Activated CD4-positive, alpha-beta T cell treated with anti-CD3 and anti-CD28 coated beads, Interleukin-2, Interleukin-6, amounts not matched to agents 100 ng/mL and 50 ng/mL, durations not matched to agents 16 hours and 8 hours (primary cell): Measurements from ENCODE around the gene TRPM1.

Experiments
- DNase-seq: peaks from one replicate; pipeline ENCODE4 v3.0.0-alpha.2; 2020

Gene TRPM1

DNA sequence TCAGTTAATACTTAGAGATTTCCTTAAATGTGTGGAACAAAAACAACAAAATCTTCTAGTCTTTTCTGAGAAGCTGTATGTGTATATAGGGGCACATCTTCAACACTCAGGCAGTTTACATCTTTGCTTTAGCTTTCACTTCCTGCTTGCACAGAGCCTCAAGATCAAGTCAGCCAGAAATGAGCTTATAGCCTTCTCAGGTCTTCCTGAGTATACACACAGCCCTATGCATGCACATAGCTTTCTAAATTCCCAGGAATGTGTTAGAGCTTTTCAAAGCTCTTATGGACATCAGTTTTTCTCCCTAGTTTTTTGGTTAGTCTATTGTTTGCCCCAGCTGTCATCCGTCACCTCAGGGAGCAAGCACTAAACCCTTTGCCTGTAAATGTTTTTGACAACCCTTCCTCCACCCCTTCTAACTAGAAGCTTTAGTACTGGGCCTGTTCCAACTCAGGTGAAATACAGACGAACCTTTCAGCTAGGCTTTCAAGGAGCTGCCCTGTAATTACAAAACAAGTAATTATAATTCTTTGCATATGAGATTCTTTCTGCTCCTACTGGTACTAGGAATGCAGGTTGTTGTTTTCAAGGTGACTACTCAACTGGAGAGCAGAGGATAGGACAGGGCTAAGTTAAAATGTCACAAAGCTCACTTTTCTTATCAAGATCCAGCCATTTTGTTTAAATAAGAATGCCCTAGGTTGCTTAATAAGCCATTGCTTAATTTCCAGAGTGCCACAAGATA lies 87.5 kb downstream of the TRPM1 start:
- no peak for DNase-seq

- DNase-seq: no peak
Measured at GRCh38 chr15:31012455-31012854, 89.1 kb downstream of the TRPM1 start.

- no peak for DNase-seq
Measured at GRCh38 chr15:31010036-31010435, 91.5 kb downstream of the TRPM1 start.

GRCh38 chr15:31005660-31006059 lies 95.9 kb downstream of the TRPM1 start:
- DNase-seq: no peak

GRCh38 chr15:31004220-31004733 lies 97.2 kb downstream of the TRPM1 start:
- DNase-seq: peak; percentile 24

DNA sequence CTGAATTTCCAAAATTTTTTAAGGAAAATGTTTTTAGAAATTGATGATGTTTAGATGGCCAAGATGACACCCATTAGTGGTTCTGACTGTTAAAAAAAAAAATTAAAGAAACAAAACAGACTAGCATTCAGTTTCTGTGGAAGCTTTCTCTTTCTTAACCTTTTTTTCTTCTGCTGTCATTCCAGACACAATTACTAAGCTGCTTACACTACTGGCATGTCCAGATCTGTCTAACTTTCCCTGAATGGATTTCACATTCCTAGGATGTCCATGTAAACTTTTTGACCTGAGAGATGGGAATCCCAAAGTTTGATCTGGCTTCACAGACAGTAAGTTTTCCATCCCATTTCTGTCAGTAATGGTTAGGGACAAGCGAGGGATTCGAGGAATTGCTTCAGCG lies 99.8 kb downstream of the TRPM1 start:
- no peak for DNase-seq

GRCh38 chr15:30999729-31000128 lies 101.8 kb downstream of the TRPM1 start:
- DNase-seq: no peak

DNA sequence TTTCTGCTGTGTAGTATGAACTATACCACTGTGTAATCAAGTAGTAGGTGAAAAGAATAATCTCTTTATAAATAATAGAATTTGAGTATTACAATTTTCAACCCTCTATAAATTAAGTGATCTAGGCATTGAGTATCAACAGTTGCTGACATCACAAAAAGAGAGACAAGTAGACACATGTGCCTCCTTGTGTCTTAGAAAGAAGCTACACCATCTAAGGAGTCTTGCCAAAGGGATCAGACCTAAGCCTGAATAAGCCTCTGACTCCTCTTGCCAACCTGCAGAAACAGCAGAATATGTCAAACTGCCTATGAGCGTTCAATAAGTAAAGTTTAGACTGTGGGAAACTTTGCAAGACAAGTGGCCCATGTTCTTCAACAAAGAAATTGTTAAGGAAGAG lies 104.3 kb downstream of the TRPM1 start:
- DNase-seq: no peak

- DNase-seq: no peak
Measured at GRCh38 chr15:30992249-30992864, 109.2 kb downstream of the TRPM1 start.

DNA sequence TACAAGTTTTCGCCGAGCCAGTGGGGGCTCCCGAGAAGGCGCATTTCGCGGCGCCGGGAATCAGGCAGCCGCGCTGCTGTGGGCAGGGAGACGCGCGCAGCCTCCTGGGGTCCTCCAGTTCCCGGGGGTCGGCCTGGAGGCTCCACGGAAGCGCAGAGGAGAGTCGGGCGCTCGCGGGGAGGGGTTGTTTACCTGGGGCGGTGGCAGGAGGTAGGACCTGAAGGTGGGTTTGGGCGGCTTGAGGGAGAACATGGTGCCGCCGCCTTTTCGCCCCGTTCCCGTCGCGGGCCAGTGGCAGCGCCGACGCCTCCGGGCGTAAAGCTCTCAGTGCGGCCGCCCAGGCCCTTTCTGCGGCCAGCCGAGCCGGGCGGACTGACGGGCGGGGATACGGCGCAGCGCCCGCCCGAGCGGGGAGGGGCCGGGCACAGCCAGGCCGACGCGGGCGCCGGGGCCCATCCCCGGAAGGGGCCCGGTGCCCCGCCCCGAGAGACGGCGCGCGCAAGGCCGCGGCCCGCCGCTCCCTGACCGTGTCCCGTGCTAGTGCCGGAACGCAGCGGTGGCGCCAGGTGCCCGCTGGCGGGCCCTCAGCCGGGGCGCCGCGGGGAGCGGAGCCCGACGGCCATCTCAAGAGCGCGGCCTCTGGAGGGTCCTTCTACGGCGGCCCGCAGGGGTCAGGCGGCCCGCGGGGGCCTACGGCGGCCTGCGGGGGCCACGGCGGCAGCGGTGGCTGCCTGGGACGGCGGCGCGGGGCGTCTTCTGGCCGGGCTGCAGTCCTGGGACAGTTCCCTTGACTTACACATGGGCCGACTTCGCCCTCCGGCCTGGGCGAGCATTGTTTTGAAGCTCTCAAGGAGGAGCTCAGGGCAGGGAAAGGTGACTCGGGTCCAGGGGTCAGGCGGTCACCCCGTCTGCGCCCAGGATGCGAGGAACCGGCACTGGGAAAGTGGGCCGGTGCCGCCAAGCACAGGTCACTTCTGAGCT lies 110.0 kb downstream of the TRPM1 start, which contains the start of gene MTMR10:
Gene MTMR10 (minus strand): TSS at position 374 of the 981 bp plus-strand sequence. CDS start 122 bp downstream, at position 252.
- DNase-seq: peak; percentile 82

DNA sequence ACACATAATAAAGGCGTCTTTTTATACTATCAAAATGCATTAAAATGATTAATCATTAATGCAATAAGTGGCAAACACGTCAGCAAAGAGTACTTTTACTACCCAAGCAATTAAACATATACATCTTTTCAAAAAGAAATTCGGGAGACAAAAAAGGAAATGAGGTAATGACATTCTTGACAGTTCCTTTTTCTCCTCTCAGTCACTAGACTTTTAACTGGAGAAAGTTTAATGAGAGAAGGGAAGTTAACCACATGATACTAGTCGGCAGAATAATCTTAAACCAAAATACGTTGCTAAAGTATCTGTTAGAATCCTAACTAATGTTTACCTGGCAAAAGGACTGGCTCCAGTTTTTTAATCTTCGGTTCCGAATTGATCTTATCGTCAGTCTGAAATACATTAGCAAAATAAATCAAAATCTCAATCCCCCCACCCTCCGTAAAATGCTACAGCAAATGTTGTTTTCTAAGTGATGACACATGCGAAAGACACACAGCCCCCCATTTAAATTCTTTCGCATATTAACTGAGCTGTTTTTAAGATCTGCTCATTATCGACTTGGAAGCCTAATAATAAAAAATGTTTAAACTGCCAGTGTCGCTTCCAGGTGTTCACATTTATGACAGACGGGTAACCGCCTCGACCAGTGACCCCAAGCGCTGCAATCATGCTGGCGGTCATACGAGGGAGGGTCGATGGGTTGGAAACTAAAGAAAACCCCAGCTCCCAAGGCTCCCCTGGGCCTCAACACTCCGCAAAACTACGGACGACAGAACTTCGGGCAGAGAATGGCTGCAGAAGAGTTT lies 110.9 kb downstream of the TRPM1 start:
- DNase-seq: no peak

- peak; percentile 16 for DNase-seq
Measured at GRCh38 chr15:30990036-30990435, 111.5 kb downstream of the TRPM1 start.

DNA sequence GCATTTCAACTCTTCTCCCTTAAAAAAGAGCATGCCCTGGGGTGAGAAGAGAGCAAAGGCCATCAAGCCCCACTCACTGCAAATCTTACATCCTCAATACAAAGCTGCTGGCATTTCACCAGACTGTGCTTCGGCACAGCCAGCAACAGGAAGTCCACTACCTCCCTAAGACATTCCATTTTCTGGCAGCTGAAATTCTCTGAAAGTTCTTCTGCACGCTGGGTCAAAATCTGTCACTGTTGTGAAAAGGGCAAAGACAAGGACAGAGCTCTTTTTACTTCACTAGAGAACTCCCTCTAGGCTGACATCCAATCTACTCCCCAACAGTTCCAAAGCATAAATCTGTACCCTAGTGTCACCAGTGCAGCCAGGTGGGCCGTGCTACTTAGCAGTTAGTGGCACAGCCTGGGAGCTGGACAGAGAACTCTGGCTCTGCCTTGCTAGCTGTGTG lies 116.4 kb downstream of the TRPM1 start:
- no peak for DNase-seq

DNA sequence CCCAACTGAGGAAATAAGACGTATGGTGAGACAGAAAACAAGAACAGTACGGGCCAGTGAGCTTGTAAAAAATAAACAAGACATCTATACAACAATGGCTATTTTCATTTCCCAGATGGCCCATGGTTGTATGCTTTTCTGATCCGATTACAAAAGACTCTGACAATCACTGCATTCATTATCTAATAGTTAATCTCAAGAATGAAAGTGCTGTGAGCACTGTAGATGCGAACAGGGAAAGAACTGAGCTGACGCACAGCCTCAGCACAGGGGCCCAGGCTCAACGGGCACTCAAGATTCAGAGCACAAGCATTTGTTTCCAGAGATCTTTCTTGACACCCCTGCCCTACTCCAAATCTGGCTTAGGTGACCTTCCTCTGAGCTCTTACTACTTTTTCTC lies 117.0 kb downstream of the TRPM1 start:
- no peak for DNase-seq

- no peak for DNase-seq
Measured at GRCh38 chr15:30984118-30984517, 117.4 kb downstream of the TRPM1 start.

GRCh38 chr15:30979457-30979856 lies 122.1 kb downstream of the TRPM1 start:
- DNase-seq: no peak

DNA sequence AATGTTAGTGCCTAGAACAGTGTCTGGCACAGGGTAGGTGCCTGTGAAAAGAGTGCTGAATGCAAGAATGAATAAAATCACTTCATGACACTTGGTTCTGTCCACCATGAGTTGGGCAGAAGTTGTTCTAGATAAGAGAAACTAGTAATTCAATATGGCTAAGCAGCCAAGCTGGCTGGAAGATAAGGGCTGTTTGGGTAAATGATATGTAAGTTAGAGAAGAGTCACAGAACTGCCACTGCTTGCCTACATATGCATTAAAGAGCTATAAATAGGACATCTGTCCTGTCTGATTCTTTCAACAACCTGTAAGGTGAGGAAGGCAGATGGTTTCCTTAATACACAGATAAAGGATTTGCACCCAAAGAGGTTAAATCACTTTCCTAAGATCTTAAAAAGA lies 123.2 kb downstream of the TRPM1 start:
- DNase-seq: no peak

DNA sequence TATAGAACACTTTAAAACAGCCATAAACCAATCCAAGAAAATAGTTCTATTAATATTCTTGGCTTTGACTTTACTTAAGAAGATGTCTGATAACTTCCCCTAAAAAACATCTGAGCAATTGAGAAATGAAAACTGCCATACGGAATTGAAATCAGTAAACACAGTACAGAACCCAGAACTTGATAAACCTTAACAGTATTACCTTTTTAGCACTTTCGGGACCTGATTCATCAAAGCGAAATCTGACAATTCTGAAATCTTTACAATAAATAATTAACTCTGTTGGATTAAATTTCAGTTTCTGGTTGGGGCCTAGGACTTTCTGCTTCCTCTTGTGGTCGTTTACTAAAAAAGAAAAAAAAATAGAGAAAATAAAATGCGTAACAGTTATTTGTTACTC lies 127.4 kb downstream of the TRPM1 start:
- DNase-seq: no peak

DNA sequence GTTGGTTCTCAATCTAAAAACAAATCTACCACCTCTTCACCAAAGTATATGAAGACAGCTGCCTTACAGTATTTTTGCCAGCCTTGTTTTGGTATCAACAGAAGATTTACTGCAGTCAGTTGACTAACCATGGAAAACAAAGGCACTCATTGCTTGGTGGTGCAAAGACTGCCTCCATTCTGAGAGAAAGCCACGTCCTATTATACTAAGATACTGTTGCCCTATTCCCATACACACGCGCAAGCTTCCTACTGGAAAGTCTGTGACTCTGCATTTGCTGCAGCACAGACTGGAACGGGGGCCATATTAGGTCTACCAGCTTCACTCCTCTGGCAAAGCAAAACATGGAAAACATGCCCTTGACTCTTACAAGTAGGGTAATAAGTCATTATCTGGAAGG lies 128.1 kb downstream of the TRPM1 start:
- DNase-seq: no peak

- DNase-seq: no peak
Measured at GRCh38 chr15:30969724-30970123, 131.8 kb downstream of the TRPM1 start.

- DNase-seq: no peak
Measured at GRCh38 chr15:30963681-30964080, 137.8 kb downstream of the TRPM1 start.

DNA sequence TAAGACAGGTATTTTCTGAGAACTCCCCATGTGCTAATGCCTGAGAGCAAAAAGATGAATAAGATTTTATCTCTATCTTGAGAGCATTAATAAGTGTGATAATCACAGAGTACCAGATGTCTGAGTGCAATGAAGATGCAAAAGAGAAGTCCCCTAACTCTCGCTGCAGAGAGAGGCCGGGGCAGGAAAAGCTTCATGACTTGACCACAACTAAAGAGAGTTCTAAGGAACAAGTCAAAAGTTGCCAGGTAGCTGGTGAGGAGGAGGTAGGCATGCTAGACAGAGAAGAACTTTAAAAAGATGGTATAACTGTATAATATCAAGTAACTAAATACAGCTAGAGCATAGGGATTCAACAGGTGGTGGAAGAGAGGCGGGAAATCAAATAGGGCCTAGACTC lies 138.9 kb downstream of the TRPM1 start:
- no peak for DNase-seq
